GM19023 (cell line): Measurements from ENCODE around the gene CNTNAP5.

Experiments
- ATAC-seq: cut with Tn5 transposase; IDR thresholded peaks from one replicate; pipeline ENCODE4 v1.9.1; 2021; ENCODE audit warnings: mild to moderate bottlenecking, moderate library complexity; ENCODE audit not compliant: unreplicated experiment

CNTNAP5 gene

GRCh38 chr2:124877141-124877577, 852.1 kb downstream of the CNTNAP5 start:
- no peak for ATAC-seq

GRCh38 chr2:124879640-124880039, 854.6 kb downstream of the CNTNAP5 start:
- ATAC-seq, result no peak

- ATAC-seq, result no peak
Measured at GRCh38 chr2:124880995-124881394, 855.9 kb downstream of the CNTNAP5 start.

GRCh38 chr2:124882423-124882822, 857.3 kb downstream of the CNTNAP5 start:
- no peak for ATAC-seq

GRCh38 chr2:124883595-124883994, 858.5 kb downstream of the CNTNAP5 start:
- ATAC-seq, result no peak

- ATAC-seq, result no peak
Measured at GRCh38 chr2:124884315-124884714, 859.2 kb downstream of the CNTNAP5 start.

GRCh38 chr2:124886216-124886615, 861.1 kb downstream of the CNTNAP5 start:
- ATAC-seq, result no peak

- no peak for ATAC-seq
Measured at GRCh38 chr2:124887466-124887865, 862.4 kb downstream of the CNTNAP5 start.

GRCh38 chr2:124888431-124888830, 863.3 kb downstream of the CNTNAP5 start:
- ATAC-seq, result no peak

- no peak for ATAC-seq
Measured at GRCh38 chr2:124894199-124894598, 869.1 kb downstream of the CNTNAP5 start.

- no peak for ATAC-seq
Measured at GRCh38 chr2:124898827-124899226, 873.7 kb downstream of the CNTNAP5 start.

- ATAC-seq, result no peak
Measured at GRCh38 chr2:124908411-124908810, 883.3 kb downstream of the CNTNAP5 start.

- no peak for ATAC-seq
Measured at GRCh38 chr2:124911560-124911959, 886.5 kb downstream of the CNTNAP5 start.

GRCh38 chr2:124913868-124914267, 888.8 kb downstream of the CNTNAP5 start:
- no peak for ATAC-seq

- ATAC-seq, result no peak
Measured at GRCh38 chr2:124915567-124915966, 890.5 kb downstream of the CNTNAP5 start.

GRCh38 chr2:124919296-124919695, 894.2 kb downstream of the CNTNAP5 start:
- no peak for ATAC-seq

GRCh38 chr2:124920448-124920847, 895.4 kb downstream of the CNTNAP5 start:
- no peak for ATAC-seq

GRCh38 chr2:124921191-124921590, 896.1 kb downstream of the CNTNAP5 start:
- no peak for ATAC-seq

GRCh38 chr2:124923097-124923496, 898.0 kb downstream of the CNTNAP5 start:
- no peak for ATAC-seq

GRCh38 chr2:124933883-124934282, 908.8 kb downstream of the CNTNAP5 start:
- ATAC-seq, result no peak

GRCh38 chr2:124953921-124954320, 928.8 kb downstream of the CNTNAP5 start:
- no peak for ATAC-seq

- ATAC-seq, result no peak
Measured at GRCh38 chr2:124959581-124959980, 934.5 kb downstream of the CNTNAP5 start.

- no peak for ATAC-seq
Measured at GRCh38 chr2:124961132-124961531, 936.0 kb downstream of the CNTNAP5 start.
